ENCODE measurements around the gene MRI1.

MRI1 gene

DNA sequence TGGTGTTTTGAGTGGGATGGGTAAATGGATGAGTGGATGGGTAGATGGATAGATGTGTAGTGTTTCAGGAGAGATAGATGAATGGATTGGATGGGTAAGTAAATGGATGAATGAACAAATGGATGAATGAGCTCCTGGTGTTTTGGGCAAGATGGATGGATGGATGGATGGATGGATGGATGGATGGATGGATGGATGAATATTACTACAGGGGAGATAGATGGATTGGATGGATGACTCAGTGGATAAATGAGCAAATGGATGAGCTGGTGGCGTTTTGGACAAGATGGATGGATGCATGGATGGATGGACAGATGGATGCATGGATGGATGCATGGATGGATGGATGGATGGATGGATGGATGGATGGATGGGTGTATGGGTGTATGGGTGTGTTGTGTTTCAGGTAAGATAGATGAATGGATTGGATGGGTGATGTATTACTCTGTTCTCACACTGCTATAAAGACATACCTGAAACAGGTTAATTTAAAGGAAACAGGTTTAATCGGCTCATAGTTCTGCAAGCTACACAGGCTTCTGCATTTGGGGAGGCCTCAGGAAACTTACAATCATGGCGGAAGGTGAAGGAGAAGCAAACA, 43.2 kb downstream of the MRI1 start:
- TF ChIP-seq, protein P1, sequence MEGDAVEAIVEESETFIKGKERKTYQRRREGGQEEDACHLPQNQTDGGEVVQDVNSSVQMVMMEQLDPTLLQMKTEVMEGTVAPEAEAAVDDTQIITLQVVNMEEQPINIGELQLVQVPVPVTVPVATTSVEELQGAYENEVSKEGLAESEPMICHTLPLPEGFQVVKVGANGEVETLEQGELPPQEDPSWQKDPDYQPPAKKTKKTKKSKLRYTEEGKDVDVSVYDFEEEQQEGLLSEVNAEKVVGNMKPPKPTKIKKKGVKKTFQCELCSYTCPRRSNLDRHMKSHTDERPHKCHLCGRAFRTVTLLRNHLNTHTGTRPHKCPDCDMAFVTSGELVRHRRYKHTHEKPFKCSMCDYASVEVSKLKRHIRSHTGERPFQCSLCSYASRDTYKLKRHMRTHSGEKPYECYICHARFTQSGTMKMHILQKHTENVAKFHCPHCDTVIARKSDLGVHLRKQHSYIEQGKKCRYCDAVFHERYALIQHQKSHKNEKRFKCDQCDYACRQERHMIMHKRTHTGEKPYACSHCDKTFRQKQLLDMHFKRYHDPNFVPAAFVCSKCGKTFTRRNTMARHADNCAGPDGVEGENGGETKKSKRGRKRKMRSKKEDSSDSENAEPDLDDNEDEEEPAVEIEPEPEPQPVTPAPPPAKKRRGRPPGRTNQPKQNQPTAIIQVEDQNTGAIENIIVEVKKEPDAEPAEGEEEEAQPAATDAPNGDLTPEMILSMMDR (IDR thresholded peaks at IDR 0.05): no peak
- Mint-ChIP-seq H3K9me3 (no peaks in the 10 kb centered on the region), H3K4me1 (no peaks in the 10 kb centered on the region), H3K27me3 (ENCODE audit: low read depth, poor library complexity) (peaks cover 2% of the 10 kb centered on the region), H3K27ac (no peak overlapping the region), H3K4me3 (no peak overlapping the region), H3K36me3 (ENCODE audit: low read depth) (peaks cover 45% of the 10 kb centered on the region)
- no peak for DNase-seq

- Mint-ChIP-seq H3K36me3 (ENCODE audit: low read depth) (peaks cover 49% of the 10 kb centered on the region), H3K4me3 (no peak overlapping the region), H3K27ac (no peak overlapping the region), H3K27me3 (ENCODE audit: low read depth, poor library complexity) (peaks cover 2% of the 10 kb centered on the region), H3K4me1 (no peaks in the 10 kb centered on the region), H3K9me3 (no peaks in the 10 kb centered on the region)
- TF ChIP-seq, protein P1 (IDR thresholded peaks at IDR 0.05): no peak
- DNase-seq: no peak
Measured at GRCh38 chr19:13808856-13809255, 44.5 kb downstream of the MRI1 start.

GRCh38 chr19:13812544-13812943, 48.2 kb downstream of the MRI1 start:
- TF ChIP-seq, protein P1 (IDR thresholded peaks at IDR 0.05): no peak
- Mint-ChIP-seq H3K36me3 (ENCODE audit: low read depth) (peaks cover 62% of the 10 kb centered on the region), H3K4me1 (no peaks in the 10 kb centered on the region), H3K27me3 (ENCODE audit: low read depth, poor library complexity) (peaks cover 2% of the 10 kb centered on the region), H3K9me3 (no peaks in the 10 kb centered on the region), H3K4me3 (no peak overlapping the region), H3K27ac (no peak overlapping the region)
- DNase-seq: no peak

GRCh38 chr19:13813147-13813546, 48.8 kb downstream of the MRI1 start:
- H3K27ac Mint-ChIP-seq: no peak overlapping the region
- DNase-seq: no peak
- H3K4me3 Mint-ChIP-seq: no peak overlapping the region
- peaks cover 63% of the 10 kb centered on the region for H3K36me3 Mint-ChIP-seq (ENCODE audit: low read depth)
- H3K27me3 Mint-ChIP-seq (ENCODE audit: low read depth, poor library complexity): peaks cover 2% of the 10 kb centered on the region
- peaks cover 1% of the 10 kb centered on the region for H3K4me1 Mint-ChIP-seq
- H3K9me3 Mint-ChIP-seq: no peaks in the 10 kb centered on the region
- TF ChIP-seq, protein P1 (IDR thresholded peaks at IDR 0.05): no peak

DNA sequence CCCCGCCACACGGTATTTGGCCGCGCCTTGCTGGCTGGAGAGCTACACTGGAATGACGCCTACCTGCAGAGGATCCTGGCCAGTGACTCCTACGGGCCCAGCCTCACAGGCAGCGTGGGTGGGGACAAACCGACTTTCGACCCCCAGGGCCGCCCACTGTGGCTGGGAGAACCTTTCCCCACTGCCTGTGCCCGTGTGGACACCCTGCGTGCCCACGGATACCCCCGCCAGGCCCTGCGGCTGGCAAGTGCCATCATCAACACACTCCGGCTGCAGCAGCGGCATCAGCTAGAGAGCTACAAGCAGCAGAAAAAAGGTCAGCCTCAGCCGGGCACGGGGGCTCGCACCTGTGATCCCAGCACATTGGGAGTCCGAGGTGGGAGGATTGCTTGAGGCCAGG, 50.2 kb downstream of the MRI1 start:
- DNase-seq: no peak
- H3K27ac Mint-ChIP-seq: no peak overlapping the region
- peaks cover 62% of the 10 kb centered on the region for H3K36me3 Mint-ChIP-seq (ENCODE audit: low read depth)
- no peaks in the 10 kb centered on the region for H3K9me3 Mint-ChIP-seq
- H3K4me3 Mint-ChIP-seq: no peak overlapping the region
- peaks cover 5% of the 10 kb centered on the region for H3K4me1 Mint-ChIP-seq
- TF ChIP-seq, protein P1 (IDR thresholded peaks at IDR 0.05): no peak
- peaks cover 2% of the 10 kb centered on the region for H3K27me3 Mint-ChIP-seq (ENCODE audit: low read depth, poor library complexity)

GRCh38 chr19:13817018-13817614, 52.8 kb downstream of the MRI1 start:
- peaks cover 5% of the 10 kb centered on the region for H3K4me1 Mint-ChIP-seq
- peaks cover 59% of the 10 kb centered on the region for H3K36me3 Mint-ChIP-seq (ENCODE audit: low read depth)
- TF ChIP-seq, protein P1 (IDR thresholded peaks at IDR 0.05): no peak
- peak; percentile 69 for DNase-seq
- peak overlapping the region; percentile 64 for H3K4me3 Mint-ChIP-seq
- H3K9me3 Mint-ChIP-seq: no peaks in the 10 kb centered on the region
- H3K27ac Mint-ChIP-seq: no peak overlapping the region
- no peaks in the 10 kb centered on the region for H3K27me3 Mint-ChIP-seq (ENCODE audit: low read depth, poor library complexity)

Measured in nephron progenitor cell (in vitro differentiated cells).